HL-60 (cell line): Measurements from ENCODE around the gene FGD6.
"Not testable (repeated sequence)": the region's sequence is repeated elsewhere in the genome, so short reads cannot be mapped to it uniquely, and the experiment has no call there.

Source experiments
- CTCF ChIP-seq: IDR thresholded peaks from one replicate; pipeline ENCODE4 v1.5.1; 2011; ENCODE audit warnings: low read length, control low read depth, inconsistent platforms; ENCODE audit not compliant: insufficient read depth
- GABPA ChIP-seq: IDR thresholded peaks from 2 replicates; pipeline ENCODE4 v1.6.1; 2012; ENCODE audit warnings: low read depth

DNA sequence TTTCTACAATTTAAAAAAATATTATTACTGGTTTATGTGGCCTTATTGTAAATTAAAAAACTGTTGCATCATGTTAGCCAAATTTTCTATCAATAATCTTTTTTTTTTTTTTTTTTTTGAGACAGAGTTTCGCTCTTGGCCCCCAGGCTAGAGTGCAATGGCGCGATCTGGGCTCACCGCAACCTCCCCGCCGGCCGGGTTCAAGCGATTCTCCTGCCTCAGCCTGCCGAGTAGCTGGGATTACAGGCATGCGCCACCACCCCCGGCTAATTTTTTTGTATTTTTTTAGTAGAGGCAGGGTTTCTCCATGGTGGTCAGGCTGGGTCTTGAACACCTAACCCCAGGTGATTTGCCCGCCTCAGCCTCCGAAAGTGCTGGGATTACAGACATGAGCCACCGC, 16.9 kb upstream of the FGD6 start:
- not testable (repeated sequence) for TF ChIP-seq CTCF, GABPA
